HG03135 (cell line): ENCODE data around the gene EREG.

Source experiments
- ATAC-seq: cut with Tn5 transposase; IDR thresholded peaks from one replicate; pipeline ENCODE4 v1.9.1; 2021; ENCODE audit warnings: mild to moderate bottlenecking, moderate library complexity; ENCODE audit not compliant: unreplicated experiment

EREG gene

GRCh38 chr4:74420863-74421262 lies 55.9 kb downstream of the EREG start:
- ATAC-seq, result no peak

GRCh38 chr4:74423104-74423503 lies 58.2 kb downstream of the EREG start:
- no peak for ATAC-seq

GRCh38 chr4:74424111-74424510 lies 59.2 kb downstream of the EREG start:
- ATAC-seq, result no peak

DNA sequence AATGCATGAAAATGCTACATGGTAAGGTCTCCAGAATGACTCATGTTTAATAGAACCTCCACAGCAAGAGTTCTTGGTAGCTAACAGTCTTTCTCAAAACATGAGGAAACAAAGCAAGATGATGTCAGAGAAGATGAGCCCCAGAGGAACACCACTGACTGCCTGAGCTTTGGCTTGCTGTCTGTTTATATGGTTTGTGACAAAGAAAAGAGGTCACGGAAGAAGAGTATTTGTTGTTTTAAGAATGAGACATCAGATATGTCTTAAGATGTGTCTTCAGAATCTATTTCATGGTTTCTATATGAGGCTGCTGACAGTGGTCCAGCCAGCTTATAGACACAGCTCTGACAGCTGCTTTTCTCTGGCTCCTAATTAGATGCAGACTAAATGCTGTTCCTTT lies 61.2 kb downstream of the EREG start:
- no peak for ATAC-seq

- ATAC-seq, result no peak
Measured at GRCh38 chr4:74428276-74428675, 63.3 kb downstream of the EREG start.

DNA sequence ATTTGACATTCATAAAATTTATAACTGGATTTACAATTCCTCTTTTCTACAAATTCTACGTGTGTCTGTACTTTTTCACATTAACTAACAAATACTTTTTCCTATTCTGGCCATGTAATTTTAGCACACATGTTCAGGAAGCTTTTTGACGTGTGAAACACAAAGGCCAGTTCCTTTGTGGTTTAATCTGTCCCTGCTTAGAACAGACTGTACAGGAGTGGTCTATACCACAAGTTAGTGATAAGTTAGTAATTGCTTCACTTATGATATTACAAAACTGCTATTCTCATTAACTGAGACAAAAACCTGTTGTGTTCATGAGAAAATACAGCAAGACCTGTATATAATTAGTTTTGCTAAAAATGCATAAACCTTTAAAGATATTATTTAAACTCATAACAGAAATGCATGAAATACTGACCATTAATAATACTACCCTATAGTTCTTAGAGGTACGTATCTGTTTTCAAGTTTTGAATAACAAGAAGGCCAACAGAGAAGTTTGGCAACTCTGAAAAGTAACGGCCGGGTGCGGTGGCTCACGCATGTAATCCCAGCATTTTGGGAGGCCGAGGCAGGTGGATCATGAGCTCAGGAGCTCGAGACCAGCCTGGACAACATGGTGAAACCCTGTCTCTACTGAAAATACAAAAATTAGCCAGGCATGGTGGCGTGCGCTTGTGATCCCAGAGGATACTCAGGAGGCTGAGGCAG lies 66.3 kb downstream of the EREG start:
- ATAC-seq, result peak; percentile 88

- ATAC-seq, result no peak
Measured at GRCh38 chr4:74433043-74433442, 68.1 kb downstream of the EREG start.

- ATAC-seq, result no peak
Measured at GRCh38 chr4:74433541-74434172, 68.7 kb downstream of the EREG start.

GRCh38 chr4:74435296-74435695 lies 70.4 kb downstream of the EREG start:
- no peak for ATAC-seq

DNA sequence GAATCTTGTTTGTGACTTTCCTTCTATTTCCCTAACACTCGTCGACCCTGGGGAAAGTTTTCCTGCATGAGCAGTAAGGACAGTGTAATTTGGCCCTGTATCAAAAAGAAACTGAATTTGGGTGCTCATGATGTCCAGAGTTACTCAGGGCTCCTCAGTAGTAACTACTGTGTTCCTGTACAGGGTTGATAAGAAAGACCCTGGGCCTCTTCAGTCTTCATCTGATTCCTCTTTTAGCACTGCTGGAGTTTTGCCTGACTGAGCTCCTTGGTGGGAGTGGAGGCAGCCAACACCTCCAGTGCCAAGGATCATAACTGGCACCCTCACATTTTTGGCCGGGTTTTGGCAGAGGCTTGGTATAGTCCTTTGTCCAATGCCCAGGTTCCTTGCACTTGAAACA lies 72.9 kb downstream of the EREG start:
- ATAC-seq, result no peak
